GM23338 (cell line): ENCODE results near the gene NCKAP5. TPM values are rescaled to one million over a fixed set of nuclear protein-coding genes. Genes with fewer than 3 reads are reported as not detected.

Experiments used
- ATAC-seq: fragments of 200-7000 bp; cut with Tn5 transposase; 3 replicates; pipeline ENCODE4 v1.9.1; 2020
- DNase-seq: peaks from one replicate; pipeline ENCODE4 v3.0.0-alpha.2; 2015; ENCODE audit warnings: low spot score
- H2AFZ ChIP-seq: fragments of 200-600 bp; sonication (generic); 2 replicates; pipeline ENCODE4 v1.8.0; 2016; ENCODE audit warnings: antibody characterized with exemption, mild to moderate bottlenecking, moderate library complexity
- H3F3A ChIP-seq: fragments of 200-600 bp; sonication (generic); replicated peaks from 2 replicates; pipeline ENCODE4 v1.8.0; 2017; ENCODE audit warnings: antibody characterized with exemption, mixed run types, low read depth
- H3K27ac ChIP-seq: fragments of 200-600 bp; sonication (generic); 2 replicates; pipeline ENCODE4 v1.6.1; 2016; ENCODE audit warnings: low read depth
- H3K27me3 ChIP-seq: fragments of 200-600 bp; sonication (generic); 2 replicates; pipeline ENCODE4 v1.8.0; 2016; ENCODE audit warnings: mild to moderate bottlenecking, mixed run types, moderate library complexity; ENCODE audit not compliant: insufficient read depth
- H3K36me3 ChIP-seq: fragments of 200-600 bp; sonication (generic); 2 replicates; pipeline ENCODE4 v1.8.0; 2016; ENCODE audit warnings: mild to moderate bottlenecking; ENCODE audit not compliant: insufficient read depth
- H3K4me1 ChIP-seq: fragments of 200-600 bp; sonication (generic); 2 replicates; pipeline ENCODE4 v1.8.0; 2016; ENCODE audit warnings: mild to moderate bottlenecking, moderate library complexity; ENCODE audit not compliant: insufficient read depth
- H3K4me2 ChIP-seq: fragments of 200-600 bp; sonication (generic); 2 replicates; pipeline ENCODE4 v1.7.1; 2017; ENCODE audit warnings: mixed run types
- H3K4me3 ChIP-seq: fragments of 200-600 bp; sonication (generic); 2 replicates; pipeline ENCODE4 v1.6.1; 2016; ENCODE audit warnings: mixed run types
- H3K79me2 ChIP-seq: fragments of 200-600 bp; sonication (generic); replicated peaks from 2 replicates; pipeline ENCODE4 v1.8.0; 2017; ENCODE audit warnings: mild to moderate bottlenecking; ENCODE audit not compliant: insufficient read depth
- H3K9me2 ChIP-seq: fragments of 200-600 bp; sonication (generic); 2 replicates; pipeline ENCODE4 v1.8.0; 2017; ENCODE audit not compliant: insufficient read depth
- H4K20me1 ChIP-seq: fragments of 200-600 bp; sonication (generic); replicated peaks from 2 replicates; pipeline ENCODE4 v1.8.0; 2017; ENCODE audit warnings: mild to moderate bottlenecking; ENCODE audit not compliant: insufficient read depth
- H3K27ac Mint-ChIP-seq: 2 replicates; pipeline ENCODE4 v1.8.0; 2020; ENCODE audit warnings: inconsistent platforms, mild to moderate bottlenecking, moderate library complexity, mixed read lengths
- H3K27me3 Mint-ChIP-seq: 3 replicates; pipeline ENCODE4 v1.8.0; 2022; ENCODE audit warnings: low read depth, mild to moderate bottlenecking, moderate library complexity, mixed read lengths, inconsistent platforms; ENCODE audit not compliant: insufficient read depth, poor library complexity
- H3K36me3 Mint-ChIP-seq: 3 replicates; pipeline ENCODE4 v1.8.0; 2021; ENCODE audit warnings: low read depth, mild to moderate bottlenecking, inconsistent platforms, moderate library complexity, mixed read lengths
- H3K4me1 Mint-ChIP-seq: 3 replicates; pipeline ENCODE4 v1.8.0; 2020; ENCODE audit warnings: mild to moderate bottlenecking, inconsistent platforms, mixed read lengths
- H3K4me3 Mint-ChIP-seq: 3 replicates; pipeline ENCODE4 v1.8.0; 2021; ENCODE audit warnings: moderate library complexity, mild to moderate bottlenecking, inconsistent platforms, mixed read lengths
- H3K9me3 Mint-ChIP-seq: 3 replicates; pipeline ENCODE4 v1.8.0; 2020; ENCODE audit warnings: moderate library complexity, mild to moderate bottlenecking, inconsistent platforms, mixed read lengths
- CREB1 ChIP-seq: fragments of 250-450 bp; sonication (Bioruptor Pico); IDR thresholded peaks from 2 replicates; pipeline ENCODE4 v1.5.0; 2020; ENCODE audit warnings: low read depth, mild to moderate bottlenecking, moderate library complexity
- EZH2 ChIP-seq: fragments of 200-600 bp; sonication (generic); IDR thresholded peaks from one replicate; pipeline ENCODE4 v1.8.0; 2017; ENCODE audit warnings: antibody characterized with exemption, mild to moderate bottlenecking, low read depth; ENCODE audit not compliant: unreplicated experiment
- EZH2phosphoT487 ChIP-seq: fragments of 200-600 bp; sonication (generic); IDR thresholded peaks from one replicate; pipeline ENCODE4 v1.8.1; 2018; ENCODE audit warnings: antibody characterized with exemption; ENCODE audit not compliant: unreplicated experiment
- JUNB ChIP-seq: IDR thresholded peaks from one replicate; pipeline ENCODE4 v1.6.1; 2016; ENCODE audit warnings: antibody characterized with exemption; ENCODE audit not compliant: unreplicated experiment
- NANOG ChIP-seq: IDR thresholded peaks from 2 replicates; pipeline ENCODE4 v1.6.1; 2016; ENCODE audit warnings: antibody characterized with exemption, borderline replicate concordance
- POLR2AphosphoS5 ChIP-seq: IDR thresholded peaks from 2 replicates; pipeline ENCODE4 v1.6.1; 2016; ENCODE audit warnings: antibody characterized with exemption, low read depth
- STAT1 ChIP-seq: IDR thresholded peaks from one replicate; pipeline ENCODE4 v1.6.1; 2016; ENCODE audit warnings: antibody characterized with exemption; ENCODE audit not compliant: unreplicated experiment
- ZNF114 ChIP-seq: fragments of 250-450 bp; sonication (Bioruptor Pico); IDR thresholded peaks from 2 replicates; pipeline ENCODE4 v1.5.0; 2020; ENCODE audit warnings: mild to moderate bottlenecking, moderate library complexity
- ZNF331 ChIP-seq: fragments of 250-450 bp; sonication (Bioruptor Pico); IDR thresholded peaks from 2 replicates; pipeline ENCODE4 v1.5.0; 2020; ENCODE audit warnings: low read depth, mild to moderate bottlenecking, moderate library complexity
- polyA plus RNA-seq: library from polyadenylated mRNA; unstranded; fragments of >200 nt; fragmentation: Nextera tagmentation; extraction: Ambion mirVana; gene quantifications from 2 replicates; pipeline ENCODE4 v1.2.1, GENCODE V29; 2016
- total RNA-seq: library from RNA; depleted of rRNA; stranded (reverse); fragments of >200 nt; shearing (Covaris generic); gene quantifications from 2 replicates; pipeline ENCODE4 v1.2.3, GENCODE V29; 2014
- TF ChIP-seq, protein P1 (sequence below): IDR thresholded peaks from one replicate; pipeline ENCODE4 v1.6.1; 2018; ENCODE audit warnings: antibody characterized with exemption; ENCODE audit not compliant: unreplicated experiment
- TF ChIP-seq, protein P2 (sequence below): fragments of 250-450 bp; sonication (Bioruptor Pico); IDR thresholded peaks from 2 replicates; pipeline ENCODE4 v1.5.0; 2020; ENCODE audit warnings: mild to moderate bottlenecking, moderate library complexity
- TF ChIP-seq, protein P3 (sequence below), 2 experiments: fragments of 200-600 bp in 1 of 2; sonication (generic) in 1 of 2; conservative IDR thresholded peaks; 2 replicates each; pipeline versions ENCODE4 v1.5.1 to v1.6.1; 2016 to 2017; ENCODE audit warnings: antibody characterized with exemption in 2 of 2, low read depth in 2 of 2, mild to moderate bottlenecking in 2 of 2, moderate library complexity in 1 of 2
- TF ChIP-seq, protein P4 (sequence below): IDR thresholded peaks from 2 replicates; pipeline ENCODE4 v1.6.1; 2016; ENCODE audit warnings: antibody characterized with exemption

NCKAP5 gene
- total and polyA plus RNA-seq, 2 experiments from 2014 or later: 0.34 to 0.73 TPM

DNA sequence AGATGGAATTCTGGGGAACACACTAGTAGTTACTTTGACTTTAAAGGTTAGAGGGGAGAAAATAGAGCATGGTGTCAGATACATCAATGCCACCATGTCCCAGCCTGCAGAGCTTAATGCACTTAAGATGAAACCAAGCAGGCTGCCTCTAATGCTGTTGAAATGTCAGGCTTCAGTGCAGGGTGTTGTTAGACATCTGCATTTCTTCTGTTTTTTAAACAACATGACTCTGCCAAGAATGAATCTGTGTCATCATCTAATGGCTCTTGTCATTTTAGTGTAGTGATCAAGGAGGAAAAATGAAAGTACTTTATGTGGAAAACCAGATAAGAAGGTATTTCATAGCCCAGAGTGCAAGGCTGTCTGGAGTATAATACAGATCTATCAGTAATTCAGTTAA, 928.1 kb downstream of the NCKAP5 start:
- no peak for DNase-seq
- Histone ChIP-seq H4K20me1 (no peaks in the 10 kb centered on the region), H3K36me3 (no peaks in the 10 kb centered on the region), H3K27me3 (no peaks in the 10 kb centered on the region), H3K4me1 (no peaks in the 10 kb centered on the region), H3K4me2 (no peak overlapping the region), H3K9me2 (peaks cover 14% of the 10 kb centered on the region), H3K4me3 (no peak overlapping the region), H3K27ac (no peak overlapping the region), H2AFZ (no peak overlapping the region), H3F3A (no peaks in the 10 kb centered on the region), H3K79me2 (no peaks in the 10 kb centered on the region)
- no peak for ATAC-seq
- Mint-ChIP-seq H3K27ac (no peak overlapping the region), H3K36me3 (no peaks in the 10 kb centered on the region), H3K27me3 (peaks cover 5% of the 10 kb centered on the region), H3K4me1 (peaks cover 28% of the 10 kb centered on the region), H3K4me3 (no peak overlapping the region), H3K9me3 (no peaks in the 10 kb centered on the region; the same call in 2 of the 3 replicates)
- TF ChIP-seq JUNB: no peak
- TF ChIP-seq, protein P1, sequence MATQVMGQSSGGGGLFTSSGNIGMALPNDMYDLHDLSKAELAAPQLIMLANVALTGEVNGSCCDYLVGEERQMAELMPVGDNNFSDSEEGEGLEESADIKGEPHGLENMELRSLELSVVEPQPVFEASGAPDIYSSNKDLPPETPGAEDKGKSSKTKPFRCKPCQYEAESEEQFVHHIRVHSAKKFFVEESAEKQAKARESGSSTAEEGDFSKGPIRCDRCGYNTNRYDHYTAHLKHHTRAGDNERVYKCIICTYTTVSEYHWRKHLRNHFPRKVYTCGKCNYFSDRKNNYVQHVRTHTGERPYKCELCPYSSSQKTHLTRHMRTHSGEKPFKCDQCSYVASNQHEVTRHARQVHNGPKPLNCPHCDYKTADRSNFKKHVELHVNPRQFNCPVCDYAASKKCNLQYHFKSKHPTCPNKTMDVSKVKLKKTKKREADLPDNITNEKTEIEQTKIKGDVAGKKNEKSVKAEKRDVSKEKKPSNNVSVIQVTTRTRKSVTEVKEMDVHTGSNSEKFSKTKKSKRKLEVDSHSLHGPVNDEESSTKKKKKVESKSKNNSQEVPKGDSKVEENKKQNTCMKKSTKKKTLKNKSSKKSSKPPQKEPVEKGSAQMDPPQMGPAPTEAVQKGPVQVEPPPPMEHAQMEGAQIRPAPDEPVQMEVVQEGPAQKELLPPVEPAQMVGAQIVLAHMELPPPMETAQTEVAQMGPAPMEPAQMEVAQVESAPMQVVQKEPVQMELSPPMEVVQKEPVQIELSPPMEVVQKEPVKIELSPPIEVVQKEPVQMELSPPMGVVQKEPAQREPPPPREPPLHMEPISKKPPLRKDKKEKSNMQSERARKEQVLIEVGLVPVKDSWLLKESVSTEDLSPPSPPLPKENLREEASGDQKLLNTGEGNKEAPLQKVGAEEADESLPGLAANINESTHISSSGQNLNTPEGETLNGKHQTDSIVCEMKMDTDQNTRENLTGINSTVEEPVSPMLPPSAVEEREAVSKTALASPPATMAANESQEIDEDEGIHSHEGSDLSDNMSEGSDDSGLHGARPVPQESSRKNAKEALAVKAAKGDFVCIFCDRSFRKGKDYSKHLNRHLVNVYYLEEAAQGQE: no peak
- no peak for TF ChIP-seq NANOG
- TF ChIP-seq CREB1: no peak
- no peak for TF ChIP-seq POLR2AphosphoS5
- no peak for TF ChIP-seq EZH2phosphoT487
- TF ChIP-seq EZH2: no peak
- no peak for TF ChIP-seq ZNF331 (CRISPR knock-in tag)
- TF ChIP-seq, protein P2, sequence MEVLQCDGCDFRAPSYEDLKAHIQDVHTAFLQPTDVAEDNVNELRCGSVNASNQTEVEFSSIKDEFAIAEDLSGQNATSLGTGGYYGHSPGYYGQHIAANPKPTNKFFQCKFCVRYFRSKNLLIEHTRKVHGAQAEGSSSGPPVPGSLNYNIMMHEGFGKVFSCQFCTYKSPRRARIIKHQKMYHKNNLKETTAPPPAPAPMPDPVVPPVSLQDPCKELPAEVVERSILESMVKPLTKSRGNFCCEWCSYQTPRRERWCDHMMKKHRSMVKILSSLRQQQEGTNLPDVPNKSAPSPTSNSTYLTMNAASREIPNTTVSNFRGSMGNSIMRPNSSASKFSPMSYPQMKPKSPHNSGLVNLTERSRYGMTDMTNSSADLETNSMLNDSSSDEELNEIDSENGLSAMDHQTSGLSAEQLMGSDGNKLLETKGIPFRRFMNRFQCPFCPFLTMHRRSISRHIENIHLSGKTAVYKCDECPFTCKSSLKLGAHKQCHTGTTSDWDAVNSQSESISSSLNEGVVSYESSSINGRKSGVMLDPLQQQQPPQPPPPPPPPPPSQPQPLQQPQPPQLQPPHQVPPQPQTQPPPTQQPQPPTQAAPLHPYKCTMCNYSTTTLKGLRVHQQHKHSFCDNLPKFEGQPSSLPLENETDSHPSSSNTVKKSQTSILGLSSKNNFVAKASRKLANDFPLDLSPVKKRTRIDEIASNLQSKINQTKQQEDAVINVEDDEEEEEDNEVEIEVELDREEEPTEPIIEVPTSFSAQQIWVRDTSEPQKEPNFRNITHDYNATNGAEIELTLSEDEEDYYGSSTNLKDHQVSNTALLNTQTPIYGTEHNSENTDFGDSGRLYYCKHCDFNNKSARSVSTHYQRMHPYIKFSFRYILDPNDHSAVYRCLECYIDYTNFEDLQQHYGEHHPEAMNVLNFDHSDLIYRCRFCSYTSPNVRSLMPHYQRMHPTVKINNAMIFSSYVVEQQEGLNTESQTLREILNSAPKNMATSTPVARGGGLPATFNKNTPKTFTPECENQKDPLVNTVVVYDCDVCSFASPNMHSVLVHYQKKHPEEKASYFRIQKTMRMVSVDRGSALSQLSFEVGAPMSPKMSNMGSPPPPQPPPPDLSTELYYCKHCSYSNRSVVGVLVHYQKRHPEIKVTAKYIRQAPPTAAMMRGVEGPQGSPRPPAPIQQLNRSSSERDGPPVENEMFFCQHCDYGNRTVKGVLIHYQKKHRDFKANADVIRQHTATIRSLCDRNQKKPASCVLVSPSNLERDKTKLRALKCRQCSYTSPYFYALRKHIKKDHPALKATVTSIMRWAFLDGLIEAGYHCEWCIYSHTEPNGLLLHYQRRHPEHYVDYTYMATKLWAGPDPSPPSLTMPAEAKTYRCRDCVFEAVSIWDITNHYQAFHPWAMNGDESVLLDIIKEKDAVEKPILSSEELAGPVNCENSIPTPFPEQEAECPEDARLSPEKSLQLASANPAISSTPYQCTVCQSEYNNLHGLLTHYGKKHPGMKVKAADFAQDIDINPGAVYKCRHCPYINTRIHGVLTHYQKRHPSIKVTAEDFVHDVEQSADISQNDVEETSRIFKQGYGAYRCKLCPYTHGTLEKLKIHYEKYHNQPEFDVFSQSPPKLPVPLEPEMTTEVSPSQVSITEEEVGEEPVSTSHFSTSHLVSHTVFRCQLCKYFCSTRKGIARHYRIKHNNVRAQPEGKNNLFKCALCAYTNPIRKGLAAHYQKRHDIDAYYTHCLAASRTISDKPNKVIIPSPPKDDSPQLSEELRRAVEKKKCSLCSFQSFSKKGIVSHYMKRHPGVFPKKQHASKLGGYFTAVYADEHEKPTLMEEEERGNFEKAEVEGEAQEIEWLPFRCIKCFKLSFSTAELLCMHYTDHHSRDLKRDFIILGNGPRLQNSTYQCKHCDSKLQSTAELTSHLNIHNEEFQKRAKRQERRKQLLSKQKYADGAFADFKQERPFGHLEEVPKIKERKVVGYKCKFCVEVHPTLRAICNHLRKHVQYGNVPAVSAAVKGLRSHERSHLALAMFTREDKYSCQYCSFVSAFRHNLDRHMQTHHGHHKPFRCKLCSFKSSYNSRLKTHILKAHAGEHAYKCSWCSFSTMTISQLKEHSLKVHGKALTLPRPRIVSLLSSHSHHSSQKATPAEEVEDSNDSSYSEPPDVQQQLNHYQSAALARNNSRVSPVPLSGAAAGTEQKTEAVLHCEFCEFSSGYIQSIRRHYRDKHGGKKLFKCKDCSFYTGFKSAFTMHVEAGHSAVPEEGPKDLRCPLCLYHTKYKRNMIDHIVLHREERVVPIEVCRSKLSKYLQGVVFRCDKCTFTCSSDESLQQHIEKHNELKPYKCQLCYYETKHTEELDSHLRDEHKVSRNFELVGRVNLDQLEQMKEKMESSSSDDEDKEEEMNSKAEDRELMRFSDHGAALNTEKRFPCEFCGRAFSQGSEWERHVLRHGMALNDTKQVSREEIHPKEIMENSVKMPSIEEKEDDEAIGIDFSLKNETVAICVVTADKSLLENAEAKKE: no peak
- TF ChIP-seq, protein P3, sequence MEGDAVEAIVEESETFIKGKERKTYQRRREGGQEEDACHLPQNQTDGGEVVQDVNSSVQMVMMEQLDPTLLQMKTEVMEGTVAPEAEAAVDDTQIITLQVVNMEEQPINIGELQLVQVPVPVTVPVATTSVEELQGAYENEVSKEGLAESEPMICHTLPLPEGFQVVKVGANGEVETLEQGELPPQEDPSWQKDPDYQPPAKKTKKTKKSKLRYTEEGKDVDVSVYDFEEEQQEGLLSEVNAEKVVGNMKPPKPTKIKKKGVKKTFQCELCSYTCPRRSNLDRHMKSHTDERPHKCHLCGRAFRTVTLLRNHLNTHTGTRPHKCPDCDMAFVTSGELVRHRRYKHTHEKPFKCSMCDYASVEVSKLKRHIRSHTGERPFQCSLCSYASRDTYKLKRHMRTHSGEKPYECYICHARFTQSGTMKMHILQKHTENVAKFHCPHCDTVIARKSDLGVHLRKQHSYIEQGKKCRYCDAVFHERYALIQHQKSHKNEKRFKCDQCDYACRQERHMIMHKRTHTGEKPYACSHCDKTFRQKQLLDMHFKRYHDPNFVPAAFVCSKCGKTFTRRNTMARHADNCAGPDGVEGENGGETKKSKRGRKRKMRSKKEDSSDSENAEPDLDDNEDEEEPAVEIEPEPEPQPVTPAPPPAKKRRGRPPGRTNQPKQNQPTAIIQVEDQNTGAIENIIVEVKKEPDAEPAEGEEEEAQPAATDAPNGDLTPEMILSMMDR (conservative IDR thresholded peaks at IDR 0.05; ENCODE audit: low read depth in 2 of 2): no peak
- TF ChIP-seq, protein P4, sequence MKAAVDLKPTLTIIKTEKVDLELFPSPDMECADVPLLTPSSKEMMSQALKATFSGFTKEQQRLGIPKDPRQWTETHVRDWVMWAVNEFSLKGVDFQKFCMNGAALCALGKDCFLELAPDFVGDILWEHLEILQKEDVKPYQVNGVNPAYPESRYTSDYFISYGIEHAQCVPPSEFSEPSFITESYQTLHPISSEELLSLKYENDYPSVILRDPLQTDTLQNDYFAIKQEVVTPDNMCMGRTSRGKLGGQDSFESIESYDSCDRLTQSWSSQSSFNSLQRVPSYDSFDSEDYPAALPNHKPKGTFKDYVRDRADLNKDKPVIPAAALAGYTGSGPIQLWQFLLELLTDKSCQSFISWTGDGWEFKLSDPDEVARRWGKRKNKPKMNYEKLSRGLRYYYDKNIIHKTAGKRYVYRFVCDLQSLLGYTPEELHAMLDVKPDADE: no peak
- TF ChIP-seq ZNF114 (CRISPR knock-in tag): no peak
- TF ChIP-seq STAT1: no peak
